ENCODE results near the gene PSME2.
A peak's percentile ranks its signal among the peaks of the same experiment; 100 is the strongest.

PSME2 gene

DNA sequence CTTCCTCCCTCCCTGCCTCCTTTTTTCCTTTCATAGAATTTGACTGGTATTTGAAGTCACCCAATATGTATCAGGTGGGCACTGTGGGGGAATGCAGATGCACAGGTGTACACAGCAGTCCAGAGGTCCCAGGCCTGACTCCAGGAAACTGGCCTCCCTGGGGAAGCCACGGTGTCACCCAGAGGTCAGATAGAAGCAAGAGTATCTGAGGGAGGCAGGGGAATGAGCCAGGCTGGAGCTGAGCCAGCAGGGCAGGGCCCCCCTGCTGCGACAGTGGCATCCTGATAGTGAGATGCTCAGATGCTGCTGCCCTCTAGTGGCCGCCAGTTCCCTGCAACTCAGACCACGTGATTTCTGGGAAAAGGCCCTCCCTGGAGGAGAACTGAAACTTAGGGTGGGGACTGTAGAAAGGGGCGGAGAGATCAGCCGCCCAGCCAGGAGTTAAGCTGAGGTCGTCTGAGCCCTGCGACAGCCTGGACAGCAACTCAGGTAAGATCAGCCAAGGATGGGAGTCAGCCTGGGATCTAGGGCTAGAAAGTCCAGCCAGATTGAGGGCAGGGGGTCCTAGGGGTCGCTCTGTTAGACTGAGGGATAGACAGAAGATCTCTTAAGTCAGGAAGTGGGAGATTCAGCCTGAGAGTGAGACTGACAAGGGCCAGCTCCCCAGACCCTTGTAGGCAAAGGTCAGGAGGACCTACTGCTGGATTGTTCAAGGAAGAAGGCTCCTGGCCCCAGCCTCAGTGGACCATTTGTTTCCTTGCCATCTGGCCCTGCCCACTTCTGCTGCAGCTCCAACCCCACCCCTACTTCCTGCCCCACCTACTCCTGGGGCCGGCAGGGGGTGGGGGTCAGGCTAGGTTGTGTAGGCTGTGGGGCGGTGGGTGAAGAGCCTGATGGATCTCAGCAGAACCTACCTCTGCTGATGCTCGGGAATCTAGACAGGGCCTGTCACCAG is 14.7 kb upstream of the PSME2 start, which contains the start of gene IRF9:
Gene IRF9 (plus strand): TSS at position 416 of the 955 bp plus-strand sequence. CDS start 880 bp downstream, outside the sequence.
- peak within 1 kb of the TSS; percentile 79 for H3K4me3 ChIP-seq (ENCODE audit: low read depth, low read length)
- DNase-seq = peak; percentile 94
- in situ Hi-C loops (cut with HindIII; ENCODE audit: low pct_ligation_motif_present, low sequenced_read_pairs) = no loop called here
- peak within 1 kb of the TSS; percentile 88 for H3K27ac ChIP-seq
- no peaks in the 10 kb centered on the region for H3K27me3 ChIP-seq (replicated peaks)
- H3K36me3 ChIP-seq (replicated peaks) = peaks cover 70% of the 10 kb centered on the region
- TF ChIP-seq, protein P1, sequence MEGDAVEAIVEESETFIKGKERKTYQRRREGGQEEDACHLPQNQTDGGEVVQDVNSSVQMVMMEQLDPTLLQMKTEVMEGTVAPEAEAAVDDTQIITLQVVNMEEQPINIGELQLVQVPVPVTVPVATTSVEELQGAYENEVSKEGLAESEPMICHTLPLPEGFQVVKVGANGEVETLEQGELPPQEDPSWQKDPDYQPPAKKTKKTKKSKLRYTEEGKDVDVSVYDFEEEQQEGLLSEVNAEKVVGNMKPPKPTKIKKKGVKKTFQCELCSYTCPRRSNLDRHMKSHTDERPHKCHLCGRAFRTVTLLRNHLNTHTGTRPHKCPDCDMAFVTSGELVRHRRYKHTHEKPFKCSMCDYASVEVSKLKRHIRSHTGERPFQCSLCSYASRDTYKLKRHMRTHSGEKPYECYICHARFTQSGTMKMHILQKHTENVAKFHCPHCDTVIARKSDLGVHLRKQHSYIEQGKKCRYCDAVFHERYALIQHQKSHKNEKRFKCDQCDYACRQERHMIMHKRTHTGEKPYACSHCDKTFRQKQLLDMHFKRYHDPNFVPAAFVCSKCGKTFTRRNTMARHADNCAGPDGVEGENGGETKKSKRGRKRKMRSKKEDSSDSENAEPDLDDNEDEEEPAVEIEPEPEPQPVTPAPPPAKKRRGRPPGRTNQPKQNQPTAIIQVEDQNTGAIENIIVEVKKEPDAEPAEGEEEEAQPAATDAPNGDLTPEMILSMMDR (IDR thresholded peaks at IDR 0.05; ENCODE audit: low read depth, low read length, missing control alignments) = peak; percentile 94

DNA sequence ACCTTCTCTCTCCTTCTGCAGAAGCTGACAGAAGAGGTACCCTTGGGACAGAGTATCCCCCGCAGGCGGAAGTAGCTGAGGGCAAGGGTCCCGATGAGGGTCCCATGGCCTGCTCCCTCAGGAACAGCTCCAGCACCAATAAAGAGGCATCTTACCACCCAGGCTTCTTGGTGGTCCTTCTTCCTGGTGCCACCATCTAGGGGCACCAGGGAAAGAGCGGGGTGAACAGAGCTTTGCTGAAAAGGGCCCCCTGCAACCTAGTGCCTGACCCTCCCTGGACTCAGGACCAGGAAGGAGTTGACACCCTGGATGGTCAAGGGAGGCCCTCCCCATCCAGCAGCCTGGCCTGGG is 14.1 kb upstream of the PSME2 start:
- Histone ChIP-seq H3K27me3 (replicated peaks) (no peaks in the 10 kb centered on the region), H3K4me3 (ENCODE audit: low read depth, low read length) (no peak overlapping the region), H3K27ac (no peak overlapping the region), H3K36me3 (replicated peaks) (peaks cover 70% of the 10 kb centered on the region)
- in situ Hi-C loops (cut with HindIII; ENCODE audit: low pct_ligation_motif_present, low sequenced_read_pairs) = no loop called here
- DNase-seq = no peak
- TF ChIP-seq, protein P1 (IDR thresholded peaks at IDR 0.05; ENCODE audit: low read depth, low read length, missing control alignments) = no peak

DNA sequence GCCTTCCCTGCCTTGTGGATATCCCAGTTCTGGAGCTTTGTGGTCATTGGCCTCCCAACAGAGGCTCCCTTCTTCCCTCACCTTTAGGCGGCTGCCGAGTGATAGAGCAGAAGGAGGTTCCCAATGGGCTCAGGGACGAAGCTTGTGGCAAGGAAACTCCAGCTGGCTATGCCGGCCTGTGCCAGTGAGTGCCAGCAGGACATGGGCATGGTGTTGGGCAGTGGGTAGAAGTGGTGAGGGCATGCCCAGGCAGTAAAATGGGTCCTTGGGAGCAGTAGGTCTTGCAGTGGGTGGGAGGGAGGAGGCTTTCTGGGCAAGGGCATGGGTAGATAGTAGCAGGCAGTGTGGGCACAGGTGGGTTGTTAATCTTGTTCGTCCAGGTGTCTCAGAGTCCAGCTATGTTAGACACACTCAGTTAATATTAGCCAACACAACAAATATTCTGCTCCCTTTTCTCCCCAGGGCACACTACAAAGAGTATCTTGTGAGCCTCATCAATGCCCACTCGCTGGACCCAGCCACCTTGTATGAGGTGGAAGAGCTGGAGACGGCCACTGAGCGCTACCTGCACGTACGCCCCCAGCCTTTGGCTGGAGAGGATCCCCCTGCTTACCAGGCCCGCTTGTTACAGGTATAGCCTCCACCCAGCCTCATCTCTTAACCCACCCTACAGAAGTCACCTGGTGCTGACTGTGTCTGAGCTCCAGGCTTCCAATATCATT is 13.5 kb upstream of the PSME2 start:
- Histone ChIP-seq H3K27me3 (replicated peaks) (no peaks in the 10 kb centered on the region), H3K4me3 (ENCODE audit: low read depth, low read length) (no peak overlapping the region), H3K27ac (no peak overlapping the region), H3K36me3 (replicated peaks) (peaks cover 70% of the 10 kb centered on the region)
- TF ChIP-seq, protein P1 (IDR thresholded peaks at IDR 0.05; ENCODE audit: low read depth, low read length, missing control alignments) = no peak
- in situ Hi-C loops (cut with HindIII; ENCODE audit: low pct_ligation_motif_present, low sequenced_read_pairs) = no loop called here
- no peak for DNase-seq

DNA sequence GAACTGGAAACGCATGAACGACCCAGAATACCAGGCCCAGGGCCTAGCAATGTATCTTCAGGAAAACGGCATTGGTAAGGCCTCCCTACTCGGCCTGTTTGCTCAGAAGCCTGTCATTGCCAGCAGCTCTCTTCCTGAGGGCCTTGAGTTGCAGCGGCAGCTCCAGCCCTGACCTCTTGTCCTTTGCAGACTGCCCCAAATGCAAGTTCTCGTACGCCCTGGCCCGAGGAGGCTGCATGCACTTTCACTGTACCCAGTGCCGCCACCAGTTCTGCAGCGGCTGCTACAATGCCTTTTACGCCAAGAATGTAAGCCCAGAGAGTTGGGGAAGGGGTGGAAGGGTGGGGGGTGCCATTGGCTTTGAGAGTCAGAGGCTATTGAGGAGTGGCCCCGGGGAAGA is 10.9 kb upstream of the PSME2 start:
- DNase-seq = no peak
- TF ChIP-seq, protein P1 (IDR thresholded peaks at IDR 0.05; ENCODE audit: low read depth, low read length, missing control alignments) = no peak
- Histone ChIP-seq H3K4me3 (ENCODE audit: low read depth, low read length) (no peak overlapping the region), H3K27ac (no peak overlapping the region), H3K36me3 (replicated peaks) (peaks cover 58% of the 10 kb centered on the region), H3K27me3 (replicated peaks) (no peaks in the 10 kb centered on the region)
- in situ Hi-C loops (cut with HindIII; ENCODE audit: low pct_ligation_motif_present, low sequenced_read_pairs) = no loop called here

DNA sequence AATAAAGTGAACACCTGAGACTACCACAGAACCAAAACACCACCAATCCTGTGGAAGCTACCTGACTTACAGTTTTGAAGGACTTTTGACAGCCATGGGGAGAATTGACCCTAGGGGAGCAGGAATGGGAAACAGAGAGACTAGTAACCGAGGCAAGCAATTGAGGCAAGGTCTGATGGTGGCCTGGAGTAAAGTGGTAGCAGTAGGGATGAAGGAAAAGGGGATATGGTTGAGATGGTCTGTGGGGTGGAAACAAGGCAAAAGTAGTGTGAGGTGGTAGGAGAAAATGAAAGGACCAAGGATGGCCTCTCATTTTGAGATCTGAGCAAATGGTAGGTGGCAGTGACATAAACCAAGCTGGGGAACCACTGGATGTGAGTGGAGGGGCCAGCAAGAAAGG is 10.4 kb upstream of the PSME2 start:
- in situ Hi-C loops (cut with HindIII; ENCODE audit: low pct_ligation_motif_present, low sequenced_read_pairs) = no loop called here
- Histone ChIP-seq H3K27ac (no peak overlapping the region), H3K36me3 (replicated peaks) (peaks cover 62% of the 10 kb centered on the region), H3K27me3 (replicated peaks) (no peaks in the 10 kb centered on the region), H3K4me3 (ENCODE audit: low read depth, low read length) (no peak overlapping the region)
- TF ChIP-seq, protein P1 (IDR thresholded peaks at IDR 0.05; ENCODE audit: low read depth, low read length, missing control alignments) = no peak
- no peak for DNase-seq

Measured in brain microvascular endothelial cell (primary cell).